SK-N-MC (cell line): Measurements from ENCODE around the gene MAPK6.

Experiments used
- EZH2 ChIP-seq: fragments of 200-600 bp; sonication (generic); IDR thresholded peaks from one replicate; pipeline ENCODE4 v1.6.1; 2017; ENCODE audit warnings: antibody characterized with exemption
- FOXP2 ChIP-seq: optimal IDR thresholded peaks from 2 replicates; pipeline ENCODE3; 2011; ENCODE audit warnings: mild to moderate bottlenecking, moderate library complexity; ENCODE audit not compliant: insufficient read depth; ENCODE audit errors: extremely low read length, control extremely low read depth
- POLR2AphosphoS5 ChIP-seq: IDR thresholded peaks from 2 replicates; pipeline ENCODE4 v1.6.1; 2012; ENCODE audit warnings: mild to moderate bottlenecking, low read depth, low read length, borderline replicate concordance

DNA sequence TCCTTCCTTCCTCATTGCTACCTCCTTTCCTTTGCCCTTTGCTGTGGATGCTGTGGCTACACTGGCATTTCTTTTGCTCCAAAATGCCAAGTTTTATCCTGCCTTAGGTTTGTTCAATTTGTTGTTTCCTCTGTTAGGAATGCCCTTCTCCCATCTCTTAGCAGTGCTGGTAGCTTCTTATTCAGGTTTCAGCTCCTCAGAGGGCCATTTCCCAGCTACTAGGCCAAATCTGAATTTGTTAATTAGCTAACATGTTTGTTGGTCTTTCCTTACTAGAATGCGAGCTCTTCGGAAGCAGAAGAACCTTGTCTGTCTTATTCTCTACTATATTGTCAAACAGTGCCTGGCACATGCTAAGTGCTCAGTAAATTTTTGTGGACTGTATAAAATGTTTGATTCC, 11.0 kb downstream of the MAPK6 start:
- TF ChIP-seq EZH2 = no peak
- TF ChIP-seq POLR2AphosphoS5 = no peak
- no peak for TF ChIP-seq FOXP2
